IMR-90 (cell line): ENCODE results near the gene DCAF11.

Experiments
- POLR2A ChIP-seq: IDR thresholded peaks from 2 replicates; pipeline ENCODE4 v1.6.1; 2012; ENCODE audit warnings: mild to moderate bottlenecking, low read depth, low read length
- RAD21 ChIP-seq: IDR thresholded peaks from 2 replicates; pipeline ENCODE4 v1.6.1; 2012; ENCODE audit warnings: low read length, improper control_type of control experiment
- RFX5 ChIP-seq: IDR thresholded peaks from 2 replicates; pipeline ENCODE4 v1.8.0; 2012; ENCODE audit warnings: low read depth, mild to moderate bottlenecking, low read length, moderate library complexity
- TF ChIP-seq, protein P1 (sequence below): conservative IDR thresholded peaks from 2 replicates; pipeline ENCODE4 v1.5.1; 2012; ENCODE audit warnings: mild to moderate bottlenecking, low read depth, low read length, improper control_type of control experiment

DNA sequence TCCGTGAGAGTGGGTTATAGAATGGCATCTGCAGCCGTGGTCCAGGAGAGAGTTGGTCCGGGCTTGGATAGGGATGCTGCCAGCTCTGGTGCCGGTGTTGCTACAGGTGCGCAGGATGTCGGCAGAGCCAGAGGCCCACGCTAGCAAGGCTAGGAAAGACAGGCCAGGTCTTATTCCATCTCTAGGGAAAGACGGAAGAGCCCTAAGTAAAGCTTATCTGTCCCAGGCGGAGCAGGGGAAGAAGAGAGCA, 20.9 kb downstream of the DCAF11 start:
- TF ChIP-seq POLR2A = no peak
- TF ChIP-seq, protein P1, sequence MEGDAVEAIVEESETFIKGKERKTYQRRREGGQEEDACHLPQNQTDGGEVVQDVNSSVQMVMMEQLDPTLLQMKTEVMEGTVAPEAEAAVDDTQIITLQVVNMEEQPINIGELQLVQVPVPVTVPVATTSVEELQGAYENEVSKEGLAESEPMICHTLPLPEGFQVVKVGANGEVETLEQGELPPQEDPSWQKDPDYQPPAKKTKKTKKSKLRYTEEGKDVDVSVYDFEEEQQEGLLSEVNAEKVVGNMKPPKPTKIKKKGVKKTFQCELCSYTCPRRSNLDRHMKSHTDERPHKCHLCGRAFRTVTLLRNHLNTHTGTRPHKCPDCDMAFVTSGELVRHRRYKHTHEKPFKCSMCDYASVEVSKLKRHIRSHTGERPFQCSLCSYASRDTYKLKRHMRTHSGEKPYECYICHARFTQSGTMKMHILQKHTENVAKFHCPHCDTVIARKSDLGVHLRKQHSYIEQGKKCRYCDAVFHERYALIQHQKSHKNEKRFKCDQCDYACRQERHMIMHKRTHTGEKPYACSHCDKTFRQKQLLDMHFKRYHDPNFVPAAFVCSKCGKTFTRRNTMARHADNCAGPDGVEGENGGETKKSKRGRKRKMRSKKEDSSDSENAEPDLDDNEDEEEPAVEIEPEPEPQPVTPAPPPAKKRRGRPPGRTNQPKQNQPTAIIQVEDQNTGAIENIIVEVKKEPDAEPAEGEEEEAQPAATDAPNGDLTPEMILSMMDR = no peak
- no peak for TF ChIP-seq RAD21
- TF ChIP-seq RFX5 = no peak
